ENCODE data around the gene IMP3. TPM values are rescaled to one million over a fixed set of nuclear protein-coding genes. Genes with fewer than 3 reads are reported as not detected.

Gene IMP3
- total and polyA plus RNA-seq, 9 of the 15 experiments (the other 6 are each of a cell fraction or from before 2014, with no cell fraction given), result 14.5 to 160 (median 74.4) TPM

DNA sequence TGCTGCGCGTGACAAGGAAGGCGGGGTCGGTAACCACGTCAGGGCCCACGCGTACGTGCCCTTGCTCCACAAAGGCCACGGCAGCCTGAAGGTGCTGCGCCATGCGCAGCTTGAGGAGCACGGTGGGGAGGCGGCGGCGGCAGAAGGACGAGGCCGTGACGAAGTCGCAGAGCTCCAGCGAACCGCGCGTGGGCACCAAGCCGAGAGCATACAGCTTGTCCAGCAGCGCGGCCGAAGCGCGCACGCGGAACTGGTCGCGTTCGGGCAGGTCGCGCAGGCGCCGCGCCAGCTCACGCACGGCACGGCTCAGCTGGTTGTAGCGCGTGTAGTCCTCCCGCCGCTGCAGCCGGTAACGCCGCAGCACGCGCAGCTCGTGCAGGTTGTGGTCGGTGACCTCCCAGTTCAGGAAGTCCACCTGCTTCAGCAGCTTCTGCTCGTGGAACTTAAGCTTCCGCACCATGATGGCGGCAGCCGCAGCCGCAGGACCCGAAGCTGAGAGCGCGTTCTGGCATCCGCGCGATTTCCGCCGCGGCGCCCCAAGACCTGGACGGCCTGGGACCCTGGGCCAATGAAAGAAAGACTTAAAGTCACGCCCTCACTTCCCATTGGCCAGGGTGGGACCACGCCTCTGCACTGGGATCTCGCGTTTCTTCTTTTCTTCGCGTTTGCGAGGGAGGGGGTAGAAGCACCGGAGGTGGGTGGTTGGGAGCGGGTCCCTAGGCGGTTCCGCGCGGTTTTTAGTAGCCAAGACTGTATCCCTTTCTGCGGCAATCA lies at the start of gene IMP3 (continued):
- TF ChIP-seq, protein P1, sequence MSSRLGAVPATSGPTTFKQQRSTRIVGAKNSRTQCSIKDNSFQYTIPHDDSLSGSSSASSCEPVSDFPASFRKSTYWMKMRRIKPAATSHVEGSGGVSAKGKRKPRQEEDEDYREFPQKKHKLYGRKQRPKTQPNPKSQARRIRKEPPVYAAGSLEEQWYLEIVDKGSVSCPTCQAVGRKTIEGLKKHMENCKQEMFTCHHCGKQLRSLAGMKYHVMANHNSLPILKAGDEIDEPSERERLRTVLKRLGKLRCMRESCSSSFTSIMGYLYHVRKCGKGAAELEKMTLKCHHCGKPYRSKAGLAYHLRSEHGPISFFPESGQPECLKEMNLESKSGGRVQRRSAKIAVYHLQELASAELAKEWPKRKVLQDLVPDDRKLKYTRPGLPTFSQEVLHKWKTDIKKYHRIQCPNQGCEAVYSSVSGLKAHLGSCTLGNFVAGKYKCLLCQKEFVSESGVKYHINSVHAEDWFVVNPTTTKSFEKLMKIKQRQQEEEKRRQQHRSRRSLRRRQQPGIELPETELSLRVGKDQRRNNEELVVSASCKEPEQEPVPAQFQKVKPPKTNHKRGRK (tag; IDR thresholded peaks at IDR 0.05), result no peak
- TF ChIP-seq ZNF23 (CRISPR knock-in tag; IDR thresholded peaks at IDR 0.05) (no peak), KDM4B (IDR thresholded peaks at IDR 0.05; ENCODE audit: borderline replicate concordance in 2 of 2, low read depth in 1 of 2) (no peak; a peak in 1 of 4 replicates), BRF1 (IDR thresholded peaks at IDR 0.05; ENCODE audit: borderline replicate concordance, extremely low read depth, insufficient read length) (no peak), PHTF2 (CRISPR knock-in tag; IDR thresholded peaks at IDR 0.05) (no peak), ZNF121 (CRISPR knock-in tag; conservative IDR thresholded peaks at IDR 0.05) (0 out of 2 replicates have a peak, but pooled peaks have one; percentile 2), DMBX1 (CRISPR knock-in tag; IDR thresholded peaks at IDR 0.05; ENCODE audit: borderline replicate concordance) (no peak), PURB (CRISPR knock-in tag; IDR thresholded peaks at IDR 0.05; ENCODE audit: low read depth) (no peak), HMG20B (CRISPR knock-in tag; IDR thresholded peaks at IDR 0.05) (no peak), ARHGAP35 (IDR thresholded peaks at IDR 0.05; ENCODE audit: partially characterized antibody) (peak; percentile 79), TARDBP (IDR thresholded peaks at IDR 0.05) (peak; percentile 46; the same call in 1 of the 2 replicates), ETV6 (IDR thresholded peaks at IDR 0.05; ENCODE audit: borderline replicate concordance in 1 of 2, low read depth in 2 of 2, low read length in 1 of 2) (no peak; a peak in 1 of 4 replicates), ETV6 (CRISPR knock-in tag; IDR thresholded peaks at IDR 0.05; ENCODE audit: borderline replicate concordance) (0 out of 2 replicates have a peak, but pooled peaks have one; percentile 19), FOXK2 (conservative IDR thresholded peaks at IDR 0.05 in 1 of 2, IDR thresholded peaks at IDR 0.05 in 1 of 2; ENCODE audit: low read depth in 2 of 2) (peak in 1 of 2 experiments; percentile 17; a peak in 1 of 4 replicates), ZNF124 (CRISPR knock-in tag; IDR thresholded peaks at IDR 0.05) (no peak), KLF1 (tag; IDR thresholded peaks at IDR 0.05) (no peak), NFE2 (IDR thresholded peaks at IDR 0.05; ENCODE audit: low read depth) (no peak)
- TF ChIP-seq, protein P2, sequence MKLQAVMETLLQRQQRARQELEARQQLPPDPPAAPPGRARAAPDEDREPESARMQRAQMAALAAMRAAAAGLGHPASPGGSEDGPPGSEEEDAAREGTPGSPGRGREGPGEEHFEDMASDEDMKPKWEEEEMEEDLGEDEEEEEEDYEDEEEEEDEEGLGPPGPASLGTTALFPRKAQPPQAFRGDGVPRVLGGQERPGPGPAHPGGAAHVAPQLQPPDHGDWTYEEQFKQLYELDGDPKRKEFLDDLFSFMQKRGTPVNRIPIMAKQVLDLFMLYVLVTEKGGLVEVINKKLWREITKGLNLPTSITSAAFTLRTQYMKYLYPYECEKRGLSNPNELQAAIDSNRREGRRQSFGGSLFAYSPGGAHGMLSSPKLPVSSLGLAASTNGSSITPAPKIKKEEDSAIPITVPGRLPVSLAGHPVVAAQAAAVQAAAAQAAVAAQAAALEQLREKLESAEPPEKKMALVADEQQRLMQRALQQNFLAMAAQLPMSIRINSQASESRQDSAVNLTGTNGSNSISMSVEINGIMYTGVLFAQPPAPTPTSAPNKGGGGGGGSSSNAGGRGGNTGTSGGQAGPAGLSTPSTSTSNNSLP (IDR thresholded peaks at IDR 0.05; ENCODE audit: borderline replicate concordance, low read depth, low read length), result no peak
- TF ChIP-seq, protein P3, sequence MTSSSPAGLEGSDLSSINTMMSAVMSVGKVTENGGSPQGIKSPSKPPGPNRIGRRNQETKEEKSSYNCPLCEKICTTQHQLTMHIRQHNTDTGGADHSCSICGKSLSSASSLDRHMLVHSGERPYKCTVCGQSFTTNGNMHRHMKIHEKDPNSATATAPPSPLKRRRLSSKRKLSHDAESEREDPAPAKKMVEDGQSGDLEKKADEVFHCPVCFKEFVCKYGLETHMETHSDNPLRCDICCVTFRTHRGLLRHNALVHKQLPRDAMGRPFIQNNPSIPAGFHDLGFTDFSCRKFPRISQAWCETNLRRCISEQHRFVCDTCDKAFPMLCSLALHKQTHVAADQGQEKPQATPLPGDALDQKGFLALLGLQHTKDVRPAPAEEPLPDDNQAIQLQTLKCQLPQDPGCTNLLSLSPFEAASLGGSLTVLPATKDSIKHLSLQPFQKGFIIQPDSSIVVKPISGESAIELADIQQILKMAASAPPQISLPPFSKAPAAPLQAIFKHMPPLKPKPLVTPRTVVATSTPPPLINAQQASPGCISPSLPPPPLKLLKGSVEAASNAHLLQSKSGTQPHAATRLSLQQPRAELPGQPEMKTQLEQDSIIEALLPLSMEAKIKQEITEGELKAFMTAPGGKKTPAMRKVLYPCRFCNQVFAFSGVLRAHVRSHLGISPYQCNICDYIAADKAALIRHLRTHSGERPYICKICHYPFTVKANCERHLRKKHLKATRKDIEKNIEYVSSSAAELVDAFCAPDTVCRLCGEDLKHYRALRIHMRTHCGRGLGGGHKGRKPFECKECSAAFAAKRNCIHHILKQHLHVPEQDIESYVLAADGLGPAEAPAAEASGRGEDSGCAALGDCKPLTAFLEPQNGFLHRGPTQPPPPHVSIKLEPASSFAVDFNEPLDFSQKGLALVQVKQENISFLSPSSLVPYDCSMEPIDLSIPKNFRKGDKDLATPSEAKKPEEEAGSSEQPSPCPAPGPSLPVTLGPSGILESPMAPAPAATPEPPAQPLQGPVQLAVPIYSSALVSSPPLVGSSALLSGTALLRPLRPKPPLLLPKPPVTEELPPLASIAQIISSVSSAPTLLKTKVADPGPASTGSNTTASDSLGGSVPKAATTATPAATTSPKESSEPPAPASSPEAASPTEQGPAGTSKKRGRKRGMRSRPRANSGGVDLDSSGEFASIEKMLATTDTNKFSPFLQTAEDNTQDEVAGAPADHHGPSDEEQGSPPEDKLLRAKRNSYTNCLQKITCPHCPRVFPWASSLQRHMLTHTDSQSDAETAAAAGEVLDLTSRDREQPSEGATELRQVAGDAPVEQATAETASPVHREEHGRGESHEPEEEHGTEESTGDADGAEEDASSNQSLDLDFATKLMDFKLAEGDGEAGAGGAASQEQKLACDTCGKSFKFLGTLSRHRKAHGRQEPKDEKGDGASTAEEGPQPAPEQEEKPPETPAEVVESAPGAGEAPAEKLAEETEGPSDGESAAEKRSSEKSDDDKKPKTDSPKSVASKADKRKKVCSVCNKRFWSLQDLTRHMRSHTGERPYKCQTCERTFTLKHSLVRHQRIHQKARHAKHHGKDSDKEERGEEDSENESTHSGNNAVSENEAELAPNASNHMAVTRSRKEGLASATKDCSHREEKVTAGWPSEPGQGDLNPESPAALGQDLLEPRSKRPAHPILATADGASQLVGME (CRISPR knock-in tag; IDR thresholded peaks at IDR 0.05), result 0 out of 2 replicates have a peak, but pooled peaks have one; percentile 13
